T47D (cell line): ENCODE results near the gene NPAS3.
A peak's percentile ranks its signal among the peaks of the same experiment; 100 is the strongest.

Experiments used
- DNase-seq, 2 experiments: peaks; one replicate each; pipeline versions ENCODE4 v3.0.0 to v3.0.0-alpha.2; 2011 to 2012; ENCODE audit warnings: low read depth in 1 of 2, low spot score in 1 of 2
- JUND ChIP-seq: IDR thresholded peaks from 2 replicates; pipeline ENCODE4 v1.6.1; 2012; ENCODE audit warnings: low read depth
- in situ Hi-C: cut with HindIII; loops from 2 replicates; pipeline ENCODE4 v1.10.0; 2016; ENCODE audit warnings: low sequenced_read_pairs, low pct_unique_long_range_greater_than_20kb

The NPAS3 gene

GRCh38 chr14:33610121-33610520, 671.4 kb downstream of the NPAS3 start:
- in situ Hi-C loops, result no loop called here
- DNase-seq, result no peak
- TF ChIP-seq JUND, result no peak

- no peak for DNase-seq
- in situ Hi-C loops, result no loop called here
Measured at GRCh38 chr14:33611405-33612196, 672.9 kb downstream of the NPAS3 start.

GRCh38 chr14:33612197-33612505, 673.5 kb downstream of the NPAS3 start:
- in situ Hi-C loops, result no loop called here
- no peak for TF ChIP-seq JUND
- no peak for DNase-seq

More at GRCh38 chr14:33611405-33612196, 672.9 kb downstream of the NPAS3 start:
- no peak for TF ChIP-seq JUND

- TF ChIP-seq JUND, result no peak
- no peak for DNase-seq
- in situ Hi-C loops, result no loop called here
Measured at GRCh38 chr14:33617154-33617553, 678.5 kb downstream of the NPAS3 start.

GRCh38 chr14:33618361-33619105, 679.9 kb downstream of the NPAS3 start:
- in situ Hi-C loops, result no loop called here
- DNase-seq, result no peak
- no peak for TF ChIP-seq JUND

- in situ Hi-C loops, result no loop called here
- no peak for TF ChIP-seq JUND
- no peak for DNase-seq
Measured at GRCh38 chr14:33622496-33622895, 683.8 kb downstream of the NPAS3 start.

- in situ Hi-C loops, result no loop called here
- no peak for DNase-seq
- TF ChIP-seq JUND, result no peak
Measured at GRCh38 chr14:33629792-33630191, 691.1 kb downstream of the NPAS3 start.

GRCh38 chr14:33631021-33631420, 692.3 kb downstream of the NPAS3 start:
- TF ChIP-seq JUND, result no peak
- no peak for DNase-seq
- in situ Hi-C loops, result no loop called here

GRCh38 chr14:33631441-33631840, 692.8 kb downstream of the NPAS3 start:
- TF ChIP-seq JUND, result no peak
- in situ Hi-C loops, result no loop called here
- peak in 1 of 2 experiments; percentile 10 for DNase-seq

GRCh38 chr14:33634631-33635030, 696.0 kb downstream of the NPAS3 start:
- TF ChIP-seq JUND, result no peak
- in situ Hi-C loops, result no loop called here
- no peak for DNase-seq

- TF ChIP-seq JUND, result no peak
- no peak for DNase-seq
- in situ Hi-C loops, result no loop called here
Measured at GRCh38 chr14:33636716-33637115, 698.0 kb downstream of the NPAS3 start.

GRCh38 chr14:33642080-33642479, 703.4 kb downstream of the NPAS3 start:
- in situ Hi-C loops, result no loop called here
- TF ChIP-seq JUND, result no peak
- no peak for DNase-seq

GRCh38 chr14:33642691-33643244, 704.1 kb downstream of the NPAS3 start:
- in situ Hi-C loops, result no loop called here
- no peak for DNase-seq
- TF ChIP-seq JUND, result no peak
